HL-60/S4 treated with retinoic acid at 250 ng/mL for 4 days and 3 days (cell line): Measurements from ENCODE around the gene TBC1D22A.
"Not testable (repeated sequence)": the region's sequence is repeated elsewhere in the genome, so short reads cannot be mapped to it uniquely, and the experiment has no call there.

Experiments
- in situ Hi-C: fragments of 300-500 bp; cut with MboI; formaldehyde crosslinking; loops from 2 replicates; pipeline ENCODE4 v1.7.0; 2022; ENCODE audit warnings: low sequenced_read_pairs

The TBC1D22A gene

GRCh38 chr22:46809153-46809885 is 46.9 kb downstream of the TBC1D22A start:
- in situ Hi-C loops: no loop called here

- in situ Hi-C loops: no loop called here
Observed at GRCh38 chr22:46810856-46811786, 48.7 kb downstream of the TBC1D22A start.

GRCh38 chr22:46812034-46812605 is 49.7 kb downstream of the TBC1D22A start:
- in situ Hi-C loops: no loop called here

GRCh38 chr22:46812788-46813187 is 50.3 kb downstream of the TBC1D22A start:
- in situ Hi-C loops: no loop called here

- in situ Hi-C loops: no loop called here
Observed at GRCh38 chr22:46813816-46814597, 51.6 kb downstream of the TBC1D22A start.

- in situ Hi-C loops: no loop called here
Observed at GRCh38 chr22:46815132-46815531, 52.7 kb downstream of the TBC1D22A start.

GRCh38 chr22:46815559-46815895 is 53.1 kb downstream of the TBC1D22A start:
- in situ Hi-C loops: no loop called here

- in situ Hi-C loops: no loop called here
Observed at GRCh38 chr22:46815896-46816731, 53.7 kb downstream of the TBC1D22A start.

- in situ Hi-C loops: not testable (repeated sequence)
Observed at GRCh38 chr22:46817390-46817789, 54.9 kb downstream of the TBC1D22A start.

GRCh38 chr22:46823248-46823647 is 60.8 kb downstream of the TBC1D22A start:
- in situ Hi-C loops: no loop called here

GRCh38 chr22:46823654-46824053 is 61.2 kb downstream of the TBC1D22A start:
- in situ Hi-C loops: no loop called here

GRCh38 chr22:46824344-46824909 is 62.0 kb downstream of the TBC1D22A start:
- in situ Hi-C loops: no loop called here

GRCh38 chr22:46824980-46825544 is 62.6 kb downstream of the TBC1D22A start:
- in situ Hi-C loops: no loop called here

GRCh38 chr22:46826438-46827135 is 64.1 kb downstream of the TBC1D22A start:
- in situ Hi-C loops: no loop called here

- in situ Hi-C loops: no loop called here
Observed at GRCh38 chr22:46827136-46827780, 64.8 kb downstream of the TBC1D22A start.

- in situ Hi-C loops: no loop called here
Observed at GRCh38 chr22:46827781-46828180, 65.3 kb downstream of the TBC1D22A start.

GRCh38 chr22:46828323-46828900 is 66.0 kb downstream of the TBC1D22A start:
- in situ Hi-C loops: no loop called here
